Gastrocnemius medialis (tissue), 4 donors: ENCODE measurements around the gene GRID2.

Experiments
- CTCF ChIP-seq, 5 experiments: fragments of 450-650 bp in 3 of 5; fragments of 200-600 bp in 2 of 5; sonication (generic) in 2 of 5; IDR thresholded peaks in 4 of 5; conservative IDR thresholded peaks in 1 of 5; 1 replicate in 4 of 5; 2 replicates in 1 of 5; pipeline ENCODE4 v1.5.1; 2016 to 2019; ENCODE audit warnings: antibody characterized with exemption in 5 of 5, mild to moderate bottlenecking in 3 of 5, moderate library complexity in 3 of 5
- POLR2A ChIP-seq, 2 donors: fragments of 450-650 bp; IDR thresholded peaks; one replicate each; pipeline ENCODE4 v1.6.1; 2017; ENCODE audit warnings: antibody characterized with exemption in 2 of 2, mild to moderate bottlenecking in 2 of 2, moderate library complexity in 2 of 2

DNA sequence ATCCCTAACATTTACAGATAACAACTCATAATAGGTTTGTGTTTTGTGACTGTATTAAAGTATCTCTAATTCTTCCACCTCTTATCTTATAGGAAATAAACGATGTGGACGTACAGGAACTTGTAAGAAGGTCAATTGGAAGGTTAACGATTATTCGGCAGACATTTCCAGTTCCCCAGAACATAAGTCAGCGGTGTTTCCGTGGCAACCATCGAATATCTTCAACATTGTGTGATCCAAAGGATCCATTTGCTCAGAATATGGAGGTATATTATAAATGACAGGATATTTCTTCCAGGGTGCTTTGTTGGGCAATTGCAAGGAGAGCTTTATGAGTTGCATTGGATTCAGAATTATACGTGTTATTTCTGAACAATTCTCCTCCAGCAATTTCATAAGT, 912.9 kb downstream of the GRID2 start:
- TF ChIP-seq POLR2A (IDR thresholded peaks at IDR 0.05): no peak
- no peak for TF ChIP-seq CTCF (IDR thresholded peaks at IDR 0.05 in 4 of 5, conservative IDR thresholded peaks at IDR 0.05 in 1 of 5)
